Measurements from ENCODE around the gene ERC2. TPM values are rescaled to one million over a fixed set of nuclear protein-coding genes. Genes with fewer than 3 reads are reported as not detected.

The ERC2 gene
- total RNA-seq, 1 donor from 2014 or later = not detected

GRCh38 chr3:55588146-55588765, 880.0 kb downstream of the ERC2 start:
- no peaks in the 10 kb centered on the region for H3K27me3 Mint-ChIP-seq
- no peaks in the 10 kb centered on the region for H3K4me1 Mint-ChIP-seq
- no peaks in the 10 kb centered on the region for H3K36me3 Mint-ChIP-seq (ENCODE audit: low read depth)
- DNase-seq = no peak
- intact Hi-C loops (cut with micrococcal nuclease) = no loop called here
- H3K4me3 Mint-ChIP-seq = no peak overlapping the region
- H3K9me3 Mint-ChIP-seq = no peaks in the 10 kb centered on the region
- H3K27ac Mint-ChIP-seq = no peak overlapping the region

- no peaks in the 10 kb centered on the region for H3K27me3 Mint-ChIP-seq
- no peaks in the 10 kb centered on the region for H3K36me3 Mint-ChIP-seq (ENCODE audit: low read depth)
- no peak for DNase-seq
- no peaks in the 10 kb centered on the region for H3K9me3 Mint-ChIP-seq
- no peaks in the 10 kb centered on the region for H3K4me1 Mint-ChIP-seq
- no peak overlapping the region for H3K27ac Mint-ChIP-seq
- intact Hi-C loops (cut with micrococcal nuclease) = no loop called here
- H3K4me3 Mint-ChIP-seq = no peak overlapping the region
Measured at GRCh38 chr3:55585856-55586255, 882.4 kb downstream of the ERC2 start.

- intact Hi-C loops (cut with micrococcal nuclease) = no loop called here
Measured at GRCh38 chr3:55584716-55585368, 883.4 kb downstream of the ERC2 start.

GRCh38 chr3:55584030-55584429, 884.2 kb downstream of the ERC2 start:
- Mint-ChIP-seq H3K27ac (no peak overlapping the region), H3K4me1 (no peaks in the 10 kb centered on the region), H3K36me3 (ENCODE audit: low read depth) (no peaks in the 10 kb centered on the region), H3K4me3 (no peak overlapping the region), H3K9me3 (no peaks in the 10 kb centered on the region), H3K27me3 (no peaks in the 10 kb centered on the region)
- intact Hi-C loops (cut with micrococcal nuclease) = no loop called here
- DNase-seq = no peak

More at GRCh38 chr3:55584716-55585368, 883.4 kb downstream of the ERC2 start:
- no peaks in the 10 kb centered on the region for H3K9me3 Mint-ChIP-seq
- DNase-seq = no peak
- H3K27me3 Mint-ChIP-seq = no peaks in the 10 kb centered on the region
- H3K36me3 Mint-ChIP-seq (ENCODE audit: low read depth) = no peaks in the 10 kb centered on the region
- no peak overlapping the region for H3K4me3 Mint-ChIP-seq
- no peaks in the 10 kb centered on the region for H3K4me1 Mint-ChIP-seq
- no peak overlapping the region for H3K27ac Mint-ChIP-seq

- H3K36me3 Mint-ChIP-seq (ENCODE audit: low read depth) = no peaks in the 10 kb centered on the region
Measured at GRCh38 chr3:55583475-55583874, 884.8 kb downstream of the ERC2 start.

GRCh38 chr3:55579496-55579895, 888.8 kb downstream of the ERC2 start:
- DNase-seq = no peak
- H3K27ac Mint-ChIP-seq = no peak overlapping the region
- H3K9me3 Mint-ChIP-seq = peaks cover 6% of the 10 kb centered on the region
- no peak overlapping the region for H3K4me3 Mint-ChIP-seq
- no peaks in the 10 kb centered on the region for H3K36me3 Mint-ChIP-seq (ENCODE audit: low read depth)
- no peaks in the 10 kb centered on the region for H3K4me1 Mint-ChIP-seq
- no peaks in the 10 kb centered on the region for H3K27me3 Mint-ChIP-seq
- intact Hi-C loops (cut with micrococcal nuclease) = no loop called here

More at GRCh38 chr3:55583475-55583874, 884.8 kb downstream of the ERC2 start:
- no peak overlapping the region for H3K4me3 Mint-ChIP-seq
- intact Hi-C loops (cut with micrococcal nuclease) = no loop called here
- DNase-seq = no peak
- H3K27ac Mint-ChIP-seq = no peak overlapping the region
- no peaks in the 10 kb centered on the region for H3K27me3 Mint-ChIP-seq
- H3K9me3 Mint-ChIP-seq = peaks cover 3% of the 10 kb centered on the region
- no peaks in the 10 kb centered on the region for H3K4me1 Mint-ChIP-seq

- H3K36me3 Mint-ChIP-seq (ENCODE audit: low read depth) = no peaks in the 10 kb centered on the region
- no peak for DNase-seq
- H3K27me3 Mint-ChIP-seq = no peaks in the 10 kb centered on the region
- no peak overlapping the region for H3K4me3 Mint-ChIP-seq
- no peaks in the 10 kb centered on the region for H3K4me1 Mint-ChIP-seq
- H3K9me3 Mint-ChIP-seq = peaks cover 6% of the 10 kb centered on the region
- H3K27ac Mint-ChIP-seq = no peak overlapping the region
- intact Hi-C loops (cut with micrococcal nuclease) = no loop called here
Measured at GRCh38 chr3:55576621-55577388, 891.5 kb downstream of the ERC2 start.

- peaks cover 2% of the 10 kb centered on the region for H3K4me1 Mint-ChIP-seq
- DNase-seq = no peak
- no peak overlapping the region for H3K4me3 Mint-ChIP-seq
- H3K36me3 Mint-ChIP-seq (ENCODE audit: low read depth) = no peaks in the 10 kb centered on the region
- H3K27ac Mint-ChIP-seq = no peak overlapping the region
- intact Hi-C loops (cut with micrococcal nuclease) = no loop called here
- peaks cover 6% of the 10 kb centered on the region for H3K9me3 Mint-ChIP-seq
- H3K27me3 Mint-ChIP-seq = no peaks in the 10 kb centered on the region
Measured at GRCh38 chr3:55574671-55575070, 893.6 kb downstream of the ERC2 start.

GRCh38 chr3:55572816-55573215, 895.5 kb downstream of the ERC2 start:
- Mint-ChIP-seq H3K27ac (no peak overlapping the region), H3K9me3 (no peaks in the 10 kb centered on the region), H3K4me3 (no peak overlapping the region), H3K4me1 (peaks cover 2% of the 10 kb centered on the region), H3K36me3 (ENCODE audit: low read depth) (no peaks in the 10 kb centered on the region), H3K27me3 (no peaks in the 10 kb centered on the region)
- DNase-seq = no peak
- intact Hi-C loops (cut with micrococcal nuclease) = no loop called here

GRCh38 chr3:55571913-55572312, 896.4 kb downstream of the ERC2 start:
- Mint-ChIP-seq H3K9me3 (no peaks in the 10 kb centered on the region), H3K4me3 (no peak overlapping the region), H3K36me3 (ENCODE audit: low read depth) (no peaks in the 10 kb centered on the region), H3K4me1 (peaks cover 2% of the 10 kb centered on the region), H3K27ac (no peak overlapping the region), H3K27me3 (no peaks in the 10 kb centered on the region)
- intact Hi-C loops (cut with micrococcal nuclease) = no loop called here
- no peak for DNase-seq

- intact Hi-C loops (cut with micrococcal nuclease) = no loop called here
- Mint-ChIP-seq H3K9me3 (no peaks in the 10 kb centered on the region), H3K27ac (no peak overlapping the region), H3K4me1 (peaks cover 2% of the 10 kb centered on the region), H3K36me3 (ENCODE audit: low read depth) (no peaks in the 10 kb centered on the region), H3K4me3 (no peak overlapping the region), H3K27me3 (no peaks in the 10 kb centered on the region)
- DNase-seq = no peak
Measured at GRCh38 chr3:55571216-55571813, 897.0 kb downstream of the ERC2 start.

GRCh38 chr3:55570271-55570711, 898.0 kb downstream of the ERC2 start:
- no peak for DNase-seq
- Mint-ChIP-seq H3K27ac (no peak overlapping the region), H3K27me3 (no peaks in the 10 kb centered on the region), H3K4me3 (no peak overlapping the region), H3K4me1 (peaks cover 2% of the 10 kb centered on the region), H3K9me3 (no peaks in the 10 kb centered on the region), H3K36me3 (ENCODE audit: low read depth) (no peaks in the 10 kb centered on the region)
- intact Hi-C loops (cut with micrococcal nuclease) = no loop called here

GRCh38 chr3:55569033-55569599, 899.2 kb downstream of the ERC2 start:
- Mint-ChIP-seq H3K9me3 (no peaks in the 10 kb centered on the region), H3K27ac (no peak overlapping the region), H3K27me3 (no peaks in the 10 kb centered on the region), H3K4me3 (no peak overlapping the region), H3K36me3 (ENCODE audit: low read depth) (no peaks in the 10 kb centered on the region), H3K4me1 (peaks cover 2% of the 10 kb centered on the region)
- intact Hi-C loops (cut with micrococcal nuclease) = no loop called here
- no peak for DNase-seq

- Mint-ChIP-seq H3K27me3 (no peaks in the 10 kb centered on the region), H3K4me3 (no peak overlapping the region), H3K9me3 (no peaks in the 10 kb centered on the region), H3K36me3 (ENCODE audit: low read depth) (no peaks in the 10 kb centered on the region), H3K4me1 (peaks cover 2% of the 10 kb centered on the region), H3K27ac (no peak overlapping the region)
- DNase-seq = no peak
- intact Hi-C loops (cut with micrococcal nuclease) = no loop called here
Measured at GRCh38 chr3:55567615-55568014, 900.7 kb downstream of the ERC2 start.
